ENCODE results near the gene GAB4. TPM values are rescaled to one million over a fixed set of nuclear protein-coding genes. Genes with fewer than 3 reads are reported as not detected.

Gene GAB4
- total and polyA plus RNA-seq, 2 experiments from 2014 or later, result 1.5 to 1.7 TPM

DNA sequence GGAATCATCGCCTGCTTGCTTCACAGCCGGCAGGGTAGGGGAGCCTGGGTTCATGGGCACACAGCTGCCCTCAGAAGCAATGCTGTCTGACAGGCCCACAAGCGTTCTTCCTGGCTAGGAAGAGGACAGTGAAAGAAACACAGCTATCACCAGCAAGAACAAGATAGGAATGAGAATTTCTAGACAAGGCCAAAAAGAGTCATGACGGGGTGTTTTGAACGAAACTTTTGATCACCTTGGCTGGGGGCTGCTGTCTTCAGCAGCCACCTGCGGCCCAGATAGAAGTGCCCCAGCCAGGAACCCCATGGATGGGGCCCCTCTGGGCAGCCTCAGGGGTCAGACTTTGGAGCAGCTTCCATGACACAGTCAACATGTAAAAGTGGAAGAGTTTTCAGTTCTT, 41.8 kb downstream of the GAB4 start:
- H3K27me3 Mint-ChIP-seq (ENCODE audit: insufficient read depth, low read depth, poor library complexity), result peaks cover 12% of the 10 kb centered on the region
- H3K4me3 Mint-ChIP-seq, result no peak overlapping the region
- ATAC-seq (no peak), DNase-seq (ENCODE audit: low spot score) (no peak)
- H3K4me1 Mint-ChIP-seq, result no peaks in the 10 kb centered on the region
- TF ChIP-seq JUNB (IDR thresholded peaks at IDR 0.05; ENCODE audit: unreplicated experiment), result no peak
- TF ChIP-seq EZH2phosphoT487 (IDR thresholded peaks at IDR 0.05; ENCODE audit: unreplicated experiment), result no peak
- no peak for TF ChIP-seq NANOG (IDR thresholded peaks at IDR 0.05; ENCODE audit: borderline replicate concordance)
- no peak for TF ChIP-seq CREB1 (CRISPR knock-in tag; IDR thresholded peaks at IDR 0.05; ENCODE audit: low read depth)
- no peak for TF ChIP-seq STAT1 (IDR thresholded peaks at IDR 0.05; ENCODE audit: unreplicated experiment)
- TF ChIP-seq EZH2 (IDR thresholded peaks at IDR 0.05; ENCODE audit: low read depth, unreplicated experiment), result no peak
- TF ChIP-seq, protein P1, sequence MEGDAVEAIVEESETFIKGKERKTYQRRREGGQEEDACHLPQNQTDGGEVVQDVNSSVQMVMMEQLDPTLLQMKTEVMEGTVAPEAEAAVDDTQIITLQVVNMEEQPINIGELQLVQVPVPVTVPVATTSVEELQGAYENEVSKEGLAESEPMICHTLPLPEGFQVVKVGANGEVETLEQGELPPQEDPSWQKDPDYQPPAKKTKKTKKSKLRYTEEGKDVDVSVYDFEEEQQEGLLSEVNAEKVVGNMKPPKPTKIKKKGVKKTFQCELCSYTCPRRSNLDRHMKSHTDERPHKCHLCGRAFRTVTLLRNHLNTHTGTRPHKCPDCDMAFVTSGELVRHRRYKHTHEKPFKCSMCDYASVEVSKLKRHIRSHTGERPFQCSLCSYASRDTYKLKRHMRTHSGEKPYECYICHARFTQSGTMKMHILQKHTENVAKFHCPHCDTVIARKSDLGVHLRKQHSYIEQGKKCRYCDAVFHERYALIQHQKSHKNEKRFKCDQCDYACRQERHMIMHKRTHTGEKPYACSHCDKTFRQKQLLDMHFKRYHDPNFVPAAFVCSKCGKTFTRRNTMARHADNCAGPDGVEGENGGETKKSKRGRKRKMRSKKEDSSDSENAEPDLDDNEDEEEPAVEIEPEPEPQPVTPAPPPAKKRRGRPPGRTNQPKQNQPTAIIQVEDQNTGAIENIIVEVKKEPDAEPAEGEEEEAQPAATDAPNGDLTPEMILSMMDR (conservative IDR thresholded peaks at IDR 0.05; ENCODE audit: low read depth in 2 of 2), result no peak
- TF ChIP-seq ZNF462 (CRISPR knock-in tag; IDR thresholded peaks at IDR 0.05), result no peak
- TF ChIP-seq POLR2AphosphoS5 (IDR thresholded peaks at IDR 0.05; ENCODE audit: low read depth), result no peak
- TF ChIP-seq, protein P2, sequence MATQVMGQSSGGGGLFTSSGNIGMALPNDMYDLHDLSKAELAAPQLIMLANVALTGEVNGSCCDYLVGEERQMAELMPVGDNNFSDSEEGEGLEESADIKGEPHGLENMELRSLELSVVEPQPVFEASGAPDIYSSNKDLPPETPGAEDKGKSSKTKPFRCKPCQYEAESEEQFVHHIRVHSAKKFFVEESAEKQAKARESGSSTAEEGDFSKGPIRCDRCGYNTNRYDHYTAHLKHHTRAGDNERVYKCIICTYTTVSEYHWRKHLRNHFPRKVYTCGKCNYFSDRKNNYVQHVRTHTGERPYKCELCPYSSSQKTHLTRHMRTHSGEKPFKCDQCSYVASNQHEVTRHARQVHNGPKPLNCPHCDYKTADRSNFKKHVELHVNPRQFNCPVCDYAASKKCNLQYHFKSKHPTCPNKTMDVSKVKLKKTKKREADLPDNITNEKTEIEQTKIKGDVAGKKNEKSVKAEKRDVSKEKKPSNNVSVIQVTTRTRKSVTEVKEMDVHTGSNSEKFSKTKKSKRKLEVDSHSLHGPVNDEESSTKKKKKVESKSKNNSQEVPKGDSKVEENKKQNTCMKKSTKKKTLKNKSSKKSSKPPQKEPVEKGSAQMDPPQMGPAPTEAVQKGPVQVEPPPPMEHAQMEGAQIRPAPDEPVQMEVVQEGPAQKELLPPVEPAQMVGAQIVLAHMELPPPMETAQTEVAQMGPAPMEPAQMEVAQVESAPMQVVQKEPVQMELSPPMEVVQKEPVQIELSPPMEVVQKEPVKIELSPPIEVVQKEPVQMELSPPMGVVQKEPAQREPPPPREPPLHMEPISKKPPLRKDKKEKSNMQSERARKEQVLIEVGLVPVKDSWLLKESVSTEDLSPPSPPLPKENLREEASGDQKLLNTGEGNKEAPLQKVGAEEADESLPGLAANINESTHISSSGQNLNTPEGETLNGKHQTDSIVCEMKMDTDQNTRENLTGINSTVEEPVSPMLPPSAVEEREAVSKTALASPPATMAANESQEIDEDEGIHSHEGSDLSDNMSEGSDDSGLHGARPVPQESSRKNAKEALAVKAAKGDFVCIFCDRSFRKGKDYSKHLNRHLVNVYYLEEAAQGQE (IDR thresholded peaks at IDR 0.05; ENCODE audit: unreplicated experiment), result no peak
- Histone ChIP-seq H3K27ac (ENCODE audit: low read depth) (no peak overlapping the region), H3K4me3 (no peak overlapping the region), H3F3A (replicated peaks; ENCODE audit: low read depth) (no peaks in the 10 kb centered on the region), H3K27me3 (ENCODE audit: insufficient read depth) (no peaks in the 10 kb centered on the region), H3K36me3 (ENCODE audit: insufficient read depth) (no peaks in the 10 kb centered on the region), H3K79me2 (replicated peaks; ENCODE audit: insufficient read depth) (no peaks in the 10 kb centered on the region), H4K20me1 (replicated peaks; ENCODE audit: insufficient read depth) (no peaks in the 10 kb centered on the region), H3K4me1 (ENCODE audit: insufficient read depth) (no peaks in the 10 kb centered on the region), H2AFZ (no peak overlapping the region), H3K9me2 (ENCODE audit: insufficient read depth) (0 out of 2 replicates have a peak, but pooled peaks cover 4% of the 10 kb centered on the region), H3K4me2 (no peak overlapping the region)
- H3K27ac Mint-ChIP-seq, result no peak overlapping the region
- H3K36me3 Mint-ChIP-seq (ENCODE audit: low read depth), result peaks cover 16% of the 10 kb centered on the region; the same call in 2 of the 3 replicates
- H3K9me3 Mint-ChIP-seq, result peaks cover 93% of the 10 kb centered on the region
